ENCODE data around the gene ABL2.

The ABL2 gene

DNA sequence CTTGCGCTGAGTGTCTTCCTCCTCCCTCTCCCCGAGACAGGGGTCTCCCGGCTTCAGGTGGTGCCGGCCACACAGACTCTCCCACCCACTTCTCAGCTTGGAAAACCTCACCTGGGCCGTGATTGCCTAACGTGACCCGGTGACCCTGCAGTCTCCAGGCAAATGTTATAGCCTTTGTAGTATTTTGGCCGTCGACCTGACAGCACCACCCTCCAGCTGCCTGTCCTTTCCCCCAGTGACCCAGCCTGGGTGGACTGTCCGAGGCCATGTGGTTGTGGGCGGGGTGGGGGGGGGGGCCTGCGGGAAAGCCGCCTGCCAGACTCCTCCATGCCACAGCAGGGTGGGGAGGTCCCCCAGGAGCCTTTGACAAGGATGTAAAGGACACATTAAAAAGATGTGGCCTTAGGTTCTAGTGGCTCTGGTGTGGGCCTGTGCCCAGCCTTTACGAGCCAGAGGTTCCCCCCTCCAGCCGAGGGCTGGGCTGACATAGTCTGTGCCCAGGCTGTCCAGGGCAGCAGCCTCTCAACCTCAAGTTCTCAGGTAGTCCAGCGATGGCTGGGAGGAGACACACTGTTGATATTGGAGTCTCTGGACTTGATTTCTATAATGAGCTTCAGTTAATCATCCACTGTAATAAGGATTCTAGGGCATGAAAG lies 139.5 kb downstream of the ABL2 start:
- no peak for DNase-seq

DNA sequence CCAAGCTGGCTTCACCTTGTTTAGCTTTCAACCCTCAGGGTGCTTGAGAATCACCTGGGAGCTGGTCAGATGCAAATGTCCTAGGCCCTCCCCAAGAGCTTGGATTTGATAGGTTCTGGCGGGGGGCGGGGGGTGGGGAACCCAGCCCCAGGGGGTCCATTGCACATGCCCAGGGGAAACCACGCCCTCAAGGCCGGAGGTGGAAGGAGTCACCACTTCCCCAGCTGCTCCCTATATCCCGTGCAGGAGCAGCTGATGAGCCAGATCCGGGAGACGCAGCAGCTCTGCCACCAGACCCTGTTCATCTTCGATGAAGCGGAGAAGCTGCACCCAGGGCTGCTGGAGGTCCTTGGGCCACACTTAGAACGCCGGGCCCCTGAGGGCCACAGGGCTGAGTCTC lies 141.8 kb downstream of the ABL2 start:
- no peak for DNase-seq

DNA sequence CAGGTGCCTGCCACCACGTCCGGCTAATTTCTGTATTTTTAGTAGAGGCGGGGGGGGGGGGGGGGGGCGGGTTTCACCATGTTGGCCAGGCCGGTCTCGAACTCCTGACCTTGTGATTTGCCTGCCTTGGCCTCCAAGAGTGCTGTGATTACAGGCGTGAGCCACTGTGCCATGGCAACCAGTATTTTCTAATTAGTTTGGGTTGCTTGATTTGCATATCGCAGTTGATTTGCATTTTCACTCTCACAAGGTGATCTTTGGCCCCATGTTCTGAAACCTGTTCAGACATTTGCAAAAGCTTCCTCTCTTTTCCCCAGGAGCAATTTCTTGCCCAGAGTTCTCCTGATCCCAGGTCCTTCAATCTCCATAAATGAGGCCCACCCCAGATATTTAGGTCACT lies 145.9 kb downstream of the ABL2 start:
- no peak for DNase-seq

DNA sequence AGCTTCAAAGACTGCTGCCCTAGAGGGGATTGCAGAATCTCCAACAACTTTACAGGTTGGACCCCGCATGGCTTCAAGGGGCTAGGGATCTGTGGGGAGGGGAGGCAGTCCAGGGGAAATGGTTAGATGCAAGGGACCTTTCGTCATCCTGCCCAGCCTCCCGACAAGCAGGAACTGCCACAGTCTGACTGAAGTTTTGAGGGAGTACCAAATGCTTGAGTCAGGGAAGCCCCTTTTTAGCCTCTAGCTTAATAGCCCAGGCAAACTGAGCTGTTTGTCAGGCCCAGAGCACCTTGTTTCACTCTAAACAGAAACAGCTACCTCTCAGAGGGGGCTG lies 146.5 kb downstream of the ABL2 start:
- DNase-seq: no peak

DNA sequence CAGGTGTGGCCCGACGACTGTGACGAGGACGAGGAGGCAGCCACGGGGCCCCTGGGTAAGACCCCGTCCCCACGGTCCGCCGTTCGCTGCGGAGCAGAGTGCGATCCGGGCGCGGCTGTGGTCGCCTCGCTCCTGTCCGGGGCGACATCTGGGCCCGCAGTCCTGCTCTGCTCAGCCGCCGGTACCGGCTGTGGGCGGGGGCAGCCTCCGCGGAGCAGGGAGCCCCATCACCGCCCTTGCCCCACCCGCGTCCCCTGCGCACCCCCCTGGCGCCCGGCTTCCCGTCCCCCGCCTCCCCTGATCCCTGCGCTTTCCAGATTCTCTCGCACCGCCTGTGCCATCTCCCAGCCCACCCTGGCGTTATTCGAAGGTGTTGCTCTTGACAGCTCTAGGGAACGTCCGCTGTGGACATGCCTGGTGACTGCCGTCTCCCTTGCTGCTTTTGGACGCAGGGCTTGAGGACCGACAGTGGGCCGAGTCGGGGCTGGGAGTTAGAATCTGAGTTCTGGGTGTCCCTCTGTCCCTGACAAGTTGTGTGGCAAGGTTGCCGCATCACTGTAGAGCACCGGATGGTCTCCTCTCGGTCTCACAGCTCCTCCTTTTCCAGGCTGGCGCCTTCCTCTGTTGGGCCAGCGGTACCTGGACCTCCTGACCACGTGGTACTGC lies 147.0 kb downstream of the ABL2 start:
- DNase-seq: peak; percentile 45

DNA sequence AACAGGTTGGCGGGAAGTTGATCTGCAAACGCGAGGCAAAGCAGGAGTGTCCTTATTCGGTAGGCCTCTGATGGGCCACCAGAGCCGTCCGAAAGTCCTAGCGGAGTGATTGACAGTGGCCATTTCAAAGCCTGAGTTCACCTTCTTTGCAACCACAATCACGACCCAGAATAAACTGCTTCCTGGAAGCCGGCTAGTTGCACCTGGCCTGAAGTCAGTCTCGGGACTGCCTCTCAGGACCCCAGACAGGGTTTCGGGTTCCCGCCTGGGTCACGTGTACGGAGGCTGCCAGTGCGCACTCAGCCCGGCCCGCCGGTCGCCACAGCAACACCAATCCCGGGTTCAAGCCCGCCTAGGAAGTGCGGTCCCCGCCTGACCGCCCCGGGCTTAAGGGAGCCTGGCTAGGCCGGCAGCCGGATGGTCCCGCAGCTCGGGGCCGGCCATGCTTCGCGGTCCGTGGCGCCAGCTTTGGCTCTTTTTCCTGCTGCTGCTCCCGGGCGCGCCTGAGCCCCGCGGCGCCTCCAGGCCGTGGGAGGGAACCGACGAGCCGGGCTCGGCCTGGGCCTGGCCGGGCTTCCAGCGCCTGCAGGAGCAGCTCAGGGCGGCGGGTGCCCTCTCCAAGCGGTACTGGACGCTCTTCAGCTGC lies 147.7 kb downstream of the ABL2 start, which contains the start of gene TOR3A:
Gene TOR3A (plus strand): TSS at position 384 of the 646 bp plus-strand sequence. CDS start 59 bp downstream, at position 443.
- peak; percentile 80 for DNase-seq

DNA sequence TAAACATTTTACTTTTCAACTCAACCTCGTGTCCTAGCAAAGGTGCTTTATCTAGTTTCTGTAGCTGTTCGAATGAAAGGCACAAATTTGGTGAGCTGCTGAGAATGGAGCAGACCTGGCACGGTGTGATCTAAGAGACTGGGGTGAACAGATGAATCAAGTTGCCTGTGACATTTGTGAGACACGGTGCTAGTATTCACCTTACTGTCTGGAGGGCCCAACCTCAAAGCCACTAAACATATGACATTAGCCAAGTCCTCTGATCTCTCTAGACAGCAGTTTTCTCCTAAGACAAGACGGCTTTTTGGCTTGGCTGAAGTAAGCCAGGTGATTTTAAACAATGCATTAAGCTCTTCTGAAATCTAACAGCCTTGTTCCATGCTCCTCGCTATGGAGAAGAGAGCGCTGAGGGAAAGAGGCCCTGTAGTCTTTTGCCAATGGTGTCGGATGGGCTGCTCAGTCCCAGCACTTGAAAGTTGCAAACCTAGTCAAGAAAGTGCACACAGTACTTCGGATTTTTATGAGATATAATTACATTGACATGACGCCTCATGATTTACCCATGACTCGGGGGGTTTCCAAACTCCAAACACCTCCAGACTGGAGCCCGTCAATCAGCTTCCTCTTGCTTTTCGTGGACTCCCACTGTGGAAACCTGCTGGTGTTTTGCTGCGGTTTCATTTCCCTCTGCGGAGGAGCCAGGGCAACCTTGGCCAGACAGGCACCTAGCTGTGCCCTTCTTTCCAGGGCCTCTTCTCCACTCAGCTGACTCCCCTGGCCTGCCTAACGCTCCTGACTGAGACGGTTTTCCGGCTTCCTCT lies 148.4 kb downstream of the ABL2 start:
- no peak for DNase-seq

GRCh38 chr1:179079113-179079761 lies 150.2 kb downstream of the ABL2 start:
- peak; percentile 77 for DNase-seq

GRCh38 chr1:179077396-179077795 lies 152.1 kb downstream of the ABL2 start:
- DNase-seq: no peak

- DNase-seq: peak; percentile 65
These were observed 163.0 kb downstream of the ABL2 start for GRCh38 chr1:179066471-179066870.

- no peak for DNase-seq
These were observed 167.9 kb downstream of the ABL2 start for GRCh38 chr1:179061360-179062282.

DNA sequence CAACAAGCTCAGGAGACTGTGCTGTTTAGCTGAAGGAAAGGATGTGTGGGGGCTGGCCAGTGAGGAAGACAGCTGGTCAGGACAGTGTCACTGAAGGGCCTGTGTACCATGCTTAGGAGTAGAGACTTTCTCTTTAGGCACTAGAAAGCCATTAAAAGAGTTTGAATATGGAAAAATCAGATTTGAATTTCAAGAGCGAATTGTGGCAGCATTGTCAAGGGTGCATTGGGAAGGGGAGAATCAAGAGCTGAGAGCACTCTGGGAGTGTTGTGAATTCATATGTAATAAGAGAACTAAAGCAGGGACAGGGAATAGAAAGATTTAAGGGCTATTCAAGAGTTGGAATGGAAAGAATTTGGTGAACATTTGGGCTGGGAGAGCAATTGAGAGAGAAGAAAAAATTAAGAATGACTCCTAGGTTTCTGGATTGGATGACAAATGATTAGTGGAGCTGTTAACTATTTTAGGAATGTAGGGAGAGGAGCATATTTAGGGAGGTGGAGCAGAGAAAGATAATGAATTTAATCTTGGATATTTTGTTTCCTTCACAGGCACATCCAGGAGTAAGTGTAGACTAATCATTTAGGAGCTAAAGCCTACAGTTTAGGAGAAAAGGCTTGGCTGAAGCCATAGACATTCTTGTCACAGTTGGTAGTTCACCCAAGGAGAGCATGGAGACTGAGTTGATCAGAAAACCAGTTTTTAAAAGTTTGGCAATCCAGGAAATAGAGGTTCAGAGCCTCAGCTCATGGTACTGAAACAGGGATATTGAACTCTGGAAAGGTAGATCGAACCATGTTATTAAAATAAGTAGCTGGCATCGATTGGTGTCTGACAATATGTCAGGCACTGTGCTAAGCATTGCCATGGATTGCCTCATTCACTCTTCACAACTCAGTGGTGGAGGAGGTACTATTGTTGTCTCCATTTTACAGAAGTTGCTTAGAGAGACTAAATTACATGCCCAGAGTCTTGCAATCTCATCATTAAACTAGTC lies 170.7 kb downstream of the ABL2 start:
- no peak for DNase-seq

- no peak for DNase-seq
These were observed 173.5 kb downstream of the ABL2 start for GRCh38 chr1:179055937-179056336.

DNA sequence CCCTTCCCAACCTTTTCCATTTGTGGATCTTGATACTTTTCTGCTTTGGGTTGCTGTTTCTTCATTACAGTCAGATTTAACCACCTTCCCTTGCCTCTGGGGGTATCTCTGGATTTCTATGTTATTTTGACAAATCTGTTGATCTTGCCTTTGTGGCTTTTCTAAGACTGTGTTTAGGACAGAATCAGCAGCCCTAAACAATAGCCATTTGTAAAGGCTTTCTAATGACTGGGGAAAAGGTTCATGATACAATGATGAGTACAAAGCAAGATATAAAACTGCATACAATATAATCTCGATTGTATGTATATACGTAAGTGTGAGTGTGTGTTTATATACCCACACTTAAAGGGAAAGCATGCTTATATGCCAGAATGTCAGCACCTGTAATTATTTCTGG lies 176.0 kb downstream of the ABL2 start:
- no peak for DNase-seq

DNA sequence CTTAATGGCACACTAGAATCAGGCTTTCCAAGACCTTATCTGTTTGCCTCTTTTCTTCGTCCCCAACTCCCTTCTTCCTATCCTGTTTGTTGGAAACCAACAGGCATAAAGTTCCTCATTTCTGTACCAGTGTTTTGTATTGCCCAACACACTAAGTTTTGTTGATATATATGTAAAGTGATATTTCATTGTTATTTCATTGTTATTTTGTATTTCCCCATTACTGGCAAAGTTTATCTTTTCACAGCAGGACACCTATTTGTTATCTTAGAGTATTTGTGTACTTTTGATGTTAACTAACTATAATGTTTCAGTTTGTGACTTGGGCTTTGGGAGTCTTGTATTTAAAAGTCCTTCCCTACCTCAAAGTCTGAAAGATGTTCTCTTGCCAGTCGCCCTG lies 176.7 kb downstream of the ABL2 start:
- DNase-seq: no peak

Data from NCI-H2171 treated with DMSO at 0.1 percent for 48 hours (cell line).